ENCODE results near the gene PYM1.
A peak's percentile ranks its signal among the peaks of the same experiment; 100 is the strongest.
"Not testable (repeated sequence)": the region's sequence is repeated elsewhere in the genome, so short reads cannot be mapped to it uniquely, and the experiment has no call there.

PYM1 gene

DNA sequence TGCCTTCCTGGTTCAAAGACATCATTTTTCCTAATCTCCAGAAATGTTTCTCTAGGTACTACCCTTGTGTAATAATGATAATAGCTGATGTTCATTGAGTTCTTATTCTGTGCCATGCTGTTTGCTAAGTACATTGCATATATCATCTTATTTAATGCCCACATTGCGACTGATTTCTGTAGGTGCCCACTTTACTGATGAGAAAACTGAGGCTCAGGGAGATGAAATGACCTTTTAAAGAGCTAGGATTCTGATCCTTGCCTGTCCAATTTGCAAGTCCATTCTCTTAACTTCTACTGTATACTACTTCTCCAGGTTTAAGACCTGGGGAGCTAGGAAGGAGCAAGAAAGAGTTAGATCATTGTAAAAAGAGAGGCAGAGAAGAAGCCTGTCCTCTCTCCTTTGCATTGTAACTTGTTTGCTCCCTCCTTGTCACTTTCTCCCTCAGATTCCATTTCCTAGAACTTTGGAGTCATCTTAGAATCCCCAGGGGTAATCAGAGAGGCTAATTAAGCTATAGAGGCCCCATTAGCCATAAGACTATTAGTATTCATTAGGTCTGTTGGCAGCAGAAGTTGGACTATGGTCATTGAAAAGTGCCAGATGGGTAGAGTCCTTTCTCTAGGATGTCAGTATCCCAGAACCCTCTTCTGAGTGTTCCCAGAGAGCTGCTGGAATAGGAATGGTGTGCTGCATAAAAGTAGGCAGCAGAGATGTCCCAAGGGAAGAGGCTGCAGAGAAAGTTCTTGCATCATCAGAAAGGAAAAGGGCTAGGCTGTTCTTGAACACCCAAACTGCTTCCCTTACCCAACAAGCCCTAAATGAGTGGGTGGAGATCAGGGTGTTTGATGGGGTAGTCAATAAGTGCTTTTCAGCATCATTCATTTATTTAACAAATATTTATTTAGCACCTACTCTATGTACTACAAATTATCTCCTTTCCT lies 6.4 kb upstream of the PYM1 start:
- in situ Hi-C loops (cut with HindIII; ENCODE audit: low pct_unique_long_range_greater_than_20kb, low sequenced_read_pairs), result no loop called here
- DNase-seq (ENCODE audit: low read depth in 1 of 2, low spot score in 1 of 2), result no peak
- no peak for TF ChIP-seq JUND (IDR thresholded peaks at IDR 0.05; ENCODE audit: low read depth)

- DNase-seq (ENCODE audit: low read depth in 1 of 2, low spot score in 1 of 2), result no peak
- in situ Hi-C loops (cut with HindIII; ENCODE audit: low pct_unique_long_range_greater_than_20kb, low sequenced_read_pairs), result no loop called here
- TF ChIP-seq JUND (IDR thresholded peaks at IDR 0.05; ENCODE audit: low read depth), result no peak
Measured at GRCh38 chr12:55933169-55933798, 5.6 kb upstream of the PYM1 start.

GRCh38 chr12:55932551-55932910 lies 4.8 kb upstream of the PYM1 start:
- TF ChIP-seq JUND (IDR thresholded peaks at IDR 0.05; ENCODE audit: low read depth), result no peak
- DNase-seq (ENCODE audit: low read depth in 1 of 2, low spot score in 1 of 2), result peak in 1 of 2 experiments; percentile 20
- in situ Hi-C loops (cut with HindIII; ENCODE audit: low pct_unique_long_range_greater_than_20kb, low sequenced_read_pairs), result no loop called here

- in situ Hi-C loops (cut with HindIII; ENCODE audit: low pct_unique_long_range_greater_than_20kb, low sequenced_read_pairs), result no loop called here
- TF ChIP-seq JUND (IDR thresholded peaks at IDR 0.05; ENCODE audit: low read depth), result no peak
- peak; percentile 46 to 64 for DNase-seq (ENCODE audit: low read depth in 1 of 2, low spot score in 1 of 2)
Measured at GRCh38 chr12:55931780-55932550, 4.3 kb upstream of the PYM1 start.

GRCh38 chr12:55931317-55931779 lies 3.7 kb upstream of the PYM1 start:
- TF ChIP-seq JUND (IDR thresholded peaks at IDR 0.05; ENCODE audit: low read depth), result no peak
- in situ Hi-C loops (cut with HindIII; ENCODE audit: low pct_unique_long_range_greater_than_20kb, low sequenced_read_pairs), result no loop called here
- peak in 1 of 2 experiments; percentile 31 for DNase-seq (ENCODE audit: low read depth in 1 of 2, low spot score in 1 of 2)

DNA sequence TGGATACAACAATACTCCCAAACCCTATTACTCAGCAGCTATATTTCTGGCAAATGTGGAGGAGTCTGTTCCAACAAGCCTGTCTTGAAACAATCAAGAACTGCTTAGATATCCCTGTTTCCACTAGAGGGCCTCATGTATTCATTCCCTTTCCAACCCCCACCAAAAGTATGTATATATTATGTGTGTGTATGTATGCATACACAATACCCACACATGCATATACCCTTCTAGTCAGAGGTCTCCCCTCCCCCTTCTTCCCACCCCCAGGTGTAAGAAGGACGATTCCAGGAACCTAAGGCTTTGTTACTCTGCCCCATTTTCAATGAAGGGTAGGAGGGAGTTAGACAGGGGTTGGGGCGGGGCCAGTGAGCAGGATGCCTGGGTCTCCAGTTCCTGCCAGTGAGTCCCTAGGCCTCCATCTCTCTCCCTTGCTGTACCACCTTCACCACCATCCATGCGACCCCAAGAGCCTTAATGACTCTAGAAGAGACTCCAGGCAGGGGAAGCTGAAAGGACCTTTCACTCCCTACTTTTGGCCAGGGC lies 3.1 kb upstream of the PYM1 start, which contains the start of gene DGKA:
DGKA (plus strand) TSS at position 392 of the 546 bp plus-strand sequence. CDS start 5,342 bp downstream, outside the sequence.
- peak; percentile 74 to 84 for DNase-seq (ENCODE audit: low read depth in 1 of 2, low spot score in 1 of 2)
- TF ChIP-seq JUND (IDR thresholded peaks at IDR 0.05; ENCODE audit: low read depth), result no peak
- in situ Hi-C loops (cut with HindIII; ENCODE audit: low pct_unique_long_range_greater_than_20kb, low sequenced_read_pairs), result no loop called here

- in situ Hi-C loops (cut with HindIII; ENCODE audit: low pct_unique_long_range_greater_than_20kb, low sequenced_read_pairs), result no loop called here
- DNase-seq (ENCODE audit: low read depth in 1 of 2, low spot score in 1 of 2), result no peak
- TF ChIP-seq JUND (IDR thresholded peaks at IDR 0.05; ENCODE audit: low read depth), result no peak
Measured at GRCh38 chr12:55929306-55929791, 1.7 kb upstream of the PYM1 start.

- peak; percentile 96 to 97 for DNase-seq (ENCODE audit: low read depth in 1 of 2, low spot score in 1 of 2)
Measured at GRCh38 chr12:55926738-55927587, 731 bp downstream of the PYM1 start.

DNA sequence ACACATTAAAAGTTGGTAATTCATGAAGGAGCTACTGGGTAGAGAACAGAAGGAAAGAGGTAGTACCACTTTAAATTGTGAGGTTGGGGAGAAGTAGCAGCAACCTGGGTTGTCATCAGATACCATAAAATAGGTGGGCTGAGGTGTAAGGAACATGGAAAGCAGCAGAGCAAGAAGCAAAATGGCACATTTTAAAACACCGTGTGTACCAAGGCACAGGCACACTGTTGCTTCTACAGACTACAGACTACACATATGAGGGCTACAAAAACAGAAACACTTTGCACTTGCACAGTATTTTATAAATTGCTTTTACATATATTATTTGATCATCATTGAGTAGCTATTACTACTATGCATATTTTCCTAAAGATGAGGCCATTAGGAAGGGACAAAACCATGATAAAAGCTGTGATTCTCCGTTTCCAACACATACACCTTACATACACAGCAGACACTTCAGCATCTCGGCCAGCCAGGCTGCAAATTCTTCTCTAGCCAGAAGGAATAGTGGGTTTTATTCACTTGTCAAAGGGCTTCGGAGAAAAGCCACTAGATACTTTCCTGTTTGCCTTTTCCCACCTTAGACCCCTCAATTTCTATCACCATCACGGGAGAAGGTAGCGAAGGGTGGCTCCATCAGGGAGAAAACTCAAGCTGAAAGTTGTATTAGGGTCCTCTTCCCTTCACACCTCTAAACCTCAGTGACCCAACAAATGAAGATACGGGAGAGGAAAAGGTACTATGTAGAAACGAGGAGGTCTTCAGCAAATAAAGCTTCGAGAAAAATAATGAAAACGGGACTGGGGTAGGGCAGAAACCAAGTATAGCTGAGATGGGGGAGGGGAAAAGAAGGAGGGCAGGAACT lies 1.6 kb downstream of the PYM1 start:
- no peak for DNase-seq (ENCODE audit: low read depth in 1 of 2, low spot score in 1 of 2)
- in situ Hi-C loops (cut with HindIII; ENCODE audit: low pct_unique_long_range_greater_than_20kb, low sequenced_read_pairs), result no loop called here
- TF ChIP-seq JUND (IDR thresholded peaks at IDR 0.05; ENCODE audit: low read depth), result no peak

More at GRCh38 chr12:55926738-55927587, 731 bp downstream of the PYM1 start:
- TF ChIP-seq JUND (IDR thresholded peaks at IDR 0.05; ENCODE audit: low read depth), result no peak
- in situ Hi-C loops (cut with HindIII; ENCODE audit: low pct_unique_long_range_greater_than_20kb, low sequenced_read_pairs), result no loop called here

GRCh38 chr12:55925371-55925770 lies 2.3 kb downstream of the PYM1 start:
- TF ChIP-seq JUND (IDR thresholded peaks at IDR 0.05; ENCODE audit: low read depth), result no peak
- in situ Hi-C loops (cut with HindIII; ENCODE audit: low pct_unique_long_range_greater_than_20kb, low sequenced_read_pairs), result no loop called here

DNA sequence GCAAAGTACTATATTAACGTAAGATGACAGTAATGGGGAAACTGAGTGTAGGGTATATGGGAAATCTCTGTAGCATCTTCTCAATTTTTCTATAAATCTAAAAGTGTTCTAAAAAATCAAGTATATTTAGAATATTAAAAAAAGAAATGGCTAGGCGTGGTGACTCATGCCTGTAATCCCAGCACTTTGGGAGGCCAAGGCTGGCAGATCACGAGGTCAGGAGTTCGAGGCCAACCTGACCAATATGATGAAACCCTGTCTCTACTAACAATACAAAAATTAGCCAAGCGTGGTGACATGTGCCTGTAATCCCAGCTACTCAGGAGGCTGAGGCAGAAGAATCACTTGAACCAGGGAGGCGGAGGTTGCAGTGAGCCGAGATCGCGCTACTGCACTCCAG lies 4.0 kb downstream of the PYM1 start:
- DNase-seq (ENCODE audit: low read depth in 1 of 2, low spot score in 1 of 2); in situ Hi-C loops (cut with HindIII; ENCODE audit: low pct_unique_long_range_greater_than_20kb, low sequenced_read_pairs): not testable (repeated sequence)

More at GRCh38 chr12:55925371-55925770, 2.3 kb downstream of the PYM1 start:
- no peak for DNase-seq (ENCODE audit: low read depth in 1 of 2, low spot score in 1 of 2)

All from T47D (cell line).